ENCODE measurements around the gene CTNND1.
"Not testable (repeated sequence)": the region's sequence is repeated elsewhere in the genome, so short reads cannot be mapped to it uniquely, and the experiment has no call there.

CTNND1 gene

GRCh38 chr11:57818812-57819211 lies 57.2 kb downstream of the CTNND1 start:
- Histone ChIP-seq H3K36me3 (peaks cover 8% of the 10 kb centered on the region), H3K27ac (no peak overlapping the region), H3K27me3 (peaks cover 4% of the 10 kb centered on the region), H3K4me1 (ENCODE audit: control insufficient read depth in 1 of 2, insufficient read depth in 1 of 2, low read depth in 1 of 2, low read length in 1 of 2) (no peaks in the 10 kb centered on the region), H3K9me3 (no peaks in the 10 kb centered on the region), H3K4me3 (ENCODE audit: low read depth in 1 of 2, low read length in 1 of 2) (no peak overlapping the region)
- no peak for TF ChIP-seq CTCF (IDR thresholded peaks at IDR 0.05)

GRCh38 chr11:57819252-57819979 lies 57.8 kb downstream of the CTNND1 start:
- Histone ChIP-seq H3K4me1 (ENCODE audit: control insufficient read depth in 1 of 2, insufficient read depth in 1 of 2, low read depth in 1 of 2, low read length in 1 of 2) (no peaks in the 10 kb centered on the region), H3K36me3 (peaks cover 8% of the 10 kb centered on the region), H3K4me3 (ENCODE audit: low read depth in 1 of 2, low read length in 1 of 2) (no peak overlapping the region), H3K9me3 (no peaks in the 10 kb centered on the region), H3K27ac (no peak overlapping the region), H3K27me3 (peaks cover 7% of the 10 kb centered on the region)
- TF ChIP-seq CTCF (IDR thresholded peaks at IDR 0.05): no peak

- H3K27ac ChIP-seq: no peak overlapping the region
- no peak overlapping the region for H3K4me3 ChIP-seq (ENCODE audit: low read depth in 1 of 2, low read length in 1 of 2)
- no peaks in the 10 kb centered on the region for H3K9me3 ChIP-seq
- peaks cover 38% of the 10 kb centered on the region for H3K27me3 ChIP-seq
- H3K36me3 ChIP-seq: no peaks in the 10 kb centered on the region
- no peak for TF ChIP-seq CTCF (IDR thresholded peaks at IDR 0.05)
- H3K4me1 ChIP-seq (ENCODE audit: control insufficient read depth in 1 of 2, insufficient read depth in 1 of 2, low read depth in 1 of 2, low read length in 1 of 2): no peaks in the 10 kb centered on the region
Measured at GRCh38 chr11:57823859-57824258, 62.3 kb downstream of the CTNND1 start.

- H3K4me1 ChIP-seq (ENCODE audit: control insufficient read depth in 1 of 2, insufficient read depth in 1 of 2, low read depth in 1 of 2, low read length in 1 of 2): no peaks in the 10 kb centered on the region
- no peaks in the 10 kb centered on the region for H3K9me3 ChIP-seq
- H3K27me3 ChIP-seq: peaks cover 4% of the 10 kb centered on the region
- no peak overlapping the region for H3K27ac ChIP-seq
- no peak overlapping the region for H3K4me3 ChIP-seq (ENCODE audit: low read depth in 1 of 2, low read length in 1 of 2)
- TF ChIP-seq CTCF (IDR thresholded peaks at IDR 0.05): no peak
- no peaks in the 10 kb centered on the region for H3K36me3 ChIP-seq
Measured at GRCh38 chr11:57834852-57835251, 73.2 kb downstream of the CTNND1 start.

GRCh38 chr11:57838609-57839008 lies 77.0 kb downstream of the CTNND1 start:
- H3K27ac ChIP-seq; H3K9me3 ChIP-seq; H3K4me3 ChIP-seq (ENCODE audit: low read depth in 1 of 2, low read length in 1 of 2); H3K36me3 ChIP-seq; H3K4me1 ChIP-seq (ENCODE audit: control insufficient read depth in 1 of 2, insufficient read depth in 1 of 2, low read depth in 1 of 2, low read length in 1 of 2): not testable (repeated sequence)
- peaks cover 21% of the 10 kb centered on the region for H3K27me3 ChIP-seq

GRCh38 chr11:57842873-57843272 lies 81.3 kb downstream of the CTNND1 start:
- H3K4me1 ChIP-seq (ENCODE audit: control insufficient read depth in 1 of 2, insufficient read depth in 1 of 2, low read depth in 1 of 2, low read length in 1 of 2): no peaks in the 10 kb centered on the region
- no peak overlapping the region for H3K4me3 ChIP-seq (ENCODE audit: low read depth in 1 of 2, low read length in 1 of 2)
- no peak for TF ChIP-seq CTCF (IDR thresholded peaks at IDR 0.05)
- no peak overlapping the region for H3K27ac ChIP-seq
- H3K27me3 ChIP-seq: peaks cover 21% of the 10 kb centered on the region
- H3K9me3 ChIP-seq: no peaks in the 10 kb centered on the region
- no peaks in the 10 kb centered on the region for H3K36me3 ChIP-seq

All from neutrophil (primary cell).